Measurements from ENCODE around the gene LRCH1.

Gene LRCH1

GRCh38 chr13:46562581-46562980, 9.6 kb downstream of the LRCH1 start:
- DNase-seq: no peak

- DNase-seq: no peak
Measured at GRCh38 chr13:46565808-46566750, 13.1 kb downstream of the LRCH1 start.

GRCh38 chr13:46567671-46568070, 14.7 kb downstream of the LRCH1 start:
- no peak for DNase-seq

- DNase-seq: no peak
Measured at GRCh38 chr13:46569456-46569855, 16.5 kb downstream of the LRCH1 start.

GRCh38 chr13:46570273-46570672, 17.3 kb downstream of the LRCH1 start:
- DNase-seq: no peak

GRCh38 chr13:46571189-46571908, 18.4 kb downstream of the LRCH1 start:
- DNase-seq: no peak

- no peak for DNase-seq
Measured at GRCh38 chr13:46571909-46572595, 19.1 kb downstream of the LRCH1 start.

- DNase-seq: no peak
Measured at GRCh38 chr13:46572752-46573431, 19.9 kb downstream of the LRCH1 start.

- no peak for DNase-seq
Measured at GRCh38 chr13:46575301-46575771, 22.4 kb downstream of the LRCH1 start.

- no peak for DNase-seq
Measured at GRCh38 chr13:46575818-46576221, 22.9 kb downstream of the LRCH1 start.

- no peak for DNase-seq
Measured at GRCh38 chr13:46576762-46577161, 23.8 kb downstream of the LRCH1 start.

- DNase-seq: no peak
Measured at GRCh38 chr13:46577696-46578589, 25.0 kb downstream of the LRCH1 start.

- no peak for DNase-seq
Measured at GRCh38 chr13:46578590-46578975, 25.6 kb downstream of the LRCH1 start.

GRCh38 chr13:46580362-46580839, 27.4 kb downstream of the LRCH1 start:
- DNase-seq: no peak

GRCh38 chr13:46582190-46582589, 29.2 kb downstream of the LRCH1 start:
- DNase-seq: no peak

GRCh38 chr13:46586751-46587514, 34.0 kb downstream of the LRCH1 start:
- no peak for DNase-seq

- no peak for DNase-seq
Measured at GRCh38 chr13:46587807-46588418, 34.9 kb downstream of the LRCH1 start.

- no peak for DNase-seq
Measured at GRCh38 chr13:46592385-46592784, 39.4 kb downstream of the LRCH1 start.

GRCh38 chr13:46593398-46593797, 40.4 kb downstream of the LRCH1 start:
- DNase-seq: no peak

- no peak for DNase-seq
Measured at GRCh38 chr13:46594374-46595078, 41.6 kb downstream of the LRCH1 start.
